ENCODE measurements around the gene GABRB1. TPM values are rescaled to one million over a fixed set of nuclear protein-coding genes. Genes with fewer than 3 reads are reported as not detected.

Gene GABRB1
- polyA plus RNA-seq, 3 donors = not detected

DNA sequence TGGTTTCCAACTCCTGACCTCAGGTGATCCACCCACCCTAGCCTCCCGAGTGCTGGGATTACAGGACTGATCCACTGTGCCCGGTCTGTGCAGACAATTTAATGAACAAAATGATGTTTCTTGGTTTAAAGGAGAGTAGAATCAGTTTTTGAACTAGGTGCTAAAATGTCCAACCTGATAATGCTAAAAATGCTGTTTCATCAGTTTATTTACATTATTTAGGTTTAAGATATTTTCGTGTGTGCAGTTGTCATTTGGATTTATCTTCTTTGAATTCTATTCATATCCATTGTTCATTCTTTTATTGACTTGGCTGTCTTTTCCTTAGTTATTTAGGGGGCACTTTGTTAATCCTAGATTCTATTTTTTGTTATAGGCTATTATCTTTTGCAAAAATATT lies 18.0 kb upstream of the GABRB1 start:
- no peaks in the 10 kb centered on the region for H4K20me1 ChIP-seq (ENCODE audit: insufficient read depth, low read length)
- H3K79me2 ChIP-seq (ENCODE audit: insufficient read depth, low read length) = no peaks in the 10 kb centered on the region
- H3K27me3 ChIP-seq (ENCODE audit: control insufficient read depth in 2 of 2, insufficient read depth in 2 of 2, low read length in 2 of 2) = no peaks in the 10 kb centered on the region
- Mint-ChIP-seq H3K27me3 (ENCODE audit: low read depth in 3 of 3) (peaks cover 0 to 2% (median 0%) of the 10 kb centered on the region in 3 donors), H3K4me3 (no peak overlapping the region), H3K4me1 (peaks cover 11% of the 10 kb centered on the region), H3K27ac (no peak overlapping the region), H3K36me3 (no peaks in the 10 kb centered on the region), H3K9me3 (peaks cover 0 to 4% (median 0%) of the 10 kb centered on the region in 7 donors)
- no peaks in the 10 kb centered on the region for H3K9me3 ChIP-seq (replicated peaks in 1 of 2; ENCODE audit: control insufficient read depth in 1 of 2, insufficient read depth in 1 of 2, low read length in 2 of 2)
- H3K4me2 ChIP-seq (replicated peaks; ENCODE audit: extremely low read depth, low read length, poor library complexity, severe bottlenecking) = no peak overlapping the region
- H3K4me1 ChIP-seq (ENCODE audit: control insufficient read depth in 1 of 2, insufficient read depth in 2 of 2, low read length in 2 of 2) = no peaks in the 10 kb centered on the region
- no CpG with 5 or more reads among the region's 3 CpGs for WGBS (ENCODE audit: insufficient coverage)
- H2AFZ ChIP-seq (ENCODE audit: insufficient read depth, low read depth, low read length, poor library complexity, severe bottlenecking) = no peak overlapping the region
- no peak overlapping the region for H3K4me3 ChIP-seq (replicated peaks in 1 of 3; ENCODE audit: low read depth in 2 of 3, low read length in 3 of 3)
- intact Hi-C loops (cut with micrococcal nuclease) = no loop called here
- H3K27ac ChIP-seq (ENCODE audit: low read depth in 1 of 2, low read length in 2 of 2) = no peak overlapping the region
- TF ChIP-seq, protein P1, sequence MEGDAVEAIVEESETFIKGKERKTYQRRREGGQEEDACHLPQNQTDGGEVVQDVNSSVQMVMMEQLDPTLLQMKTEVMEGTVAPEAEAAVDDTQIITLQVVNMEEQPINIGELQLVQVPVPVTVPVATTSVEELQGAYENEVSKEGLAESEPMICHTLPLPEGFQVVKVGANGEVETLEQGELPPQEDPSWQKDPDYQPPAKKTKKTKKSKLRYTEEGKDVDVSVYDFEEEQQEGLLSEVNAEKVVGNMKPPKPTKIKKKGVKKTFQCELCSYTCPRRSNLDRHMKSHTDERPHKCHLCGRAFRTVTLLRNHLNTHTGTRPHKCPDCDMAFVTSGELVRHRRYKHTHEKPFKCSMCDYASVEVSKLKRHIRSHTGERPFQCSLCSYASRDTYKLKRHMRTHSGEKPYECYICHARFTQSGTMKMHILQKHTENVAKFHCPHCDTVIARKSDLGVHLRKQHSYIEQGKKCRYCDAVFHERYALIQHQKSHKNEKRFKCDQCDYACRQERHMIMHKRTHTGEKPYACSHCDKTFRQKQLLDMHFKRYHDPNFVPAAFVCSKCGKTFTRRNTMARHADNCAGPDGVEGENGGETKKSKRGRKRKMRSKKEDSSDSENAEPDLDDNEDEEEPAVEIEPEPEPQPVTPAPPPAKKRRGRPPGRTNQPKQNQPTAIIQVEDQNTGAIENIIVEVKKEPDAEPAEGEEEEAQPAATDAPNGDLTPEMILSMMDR (IDR thresholded peaks at IDR 0.05) = no peak
- H3K36me3 ChIP-seq (replicated peaks in 1 of 2; ENCODE audit: control insufficient read depth in 1 of 2, insufficient read depth in 2 of 2, low read length in 2 of 2) = no peaks in the 10 kb centered on the region
- DNase-seq = no peak
- no peak overlapping the region for H3K9ac ChIP-seq (ENCODE audit: insufficient read depth, low read length, poor library complexity, severe bottlenecking)

DNA sequence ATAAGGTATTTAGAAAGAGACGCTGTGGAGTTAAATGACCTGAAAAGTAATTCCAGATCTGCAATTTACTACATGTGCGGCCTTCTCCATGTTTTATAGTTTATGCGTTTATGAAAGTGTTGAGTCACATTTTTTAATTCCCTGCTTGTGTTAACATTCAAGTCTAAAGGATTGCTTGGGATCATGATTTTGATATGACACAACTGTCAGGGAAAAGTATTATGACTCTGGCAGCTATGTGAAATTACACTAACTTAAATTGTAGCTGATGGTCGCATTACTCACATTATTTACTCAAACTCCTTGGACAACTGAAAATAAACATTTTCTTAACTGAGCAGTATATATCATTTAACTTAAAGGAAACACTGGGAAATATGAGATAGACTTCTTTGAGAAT lies 14.3 kb upstream of the GABRB1 start:
- Histone ChIP-seq H3K4me2 (replicated peaks; ENCODE audit: extremely low read depth, low read length, poor library complexity, severe bottlenecking) (no peak overlapping the region), H3K9ac (ENCODE audit: insufficient read depth, low read length, poor library complexity, severe bottlenecking) (no peak overlapping the region), H3K4me1 (ENCODE audit: control insufficient read depth in 1 of 2, insufficient read depth in 2 of 2, low read length in 2 of 2) (no peaks in the 10 kb centered on the region), H2AFZ (ENCODE audit: insufficient read depth, low read depth, low read length, poor library complexity, severe bottlenecking) (no peak overlapping the region), H4K20me1 (ENCODE audit: insufficient read depth, low read length) (no peaks in the 10 kb centered on the region), H3K27ac (ENCODE audit: low read depth in 1 of 2, low read length in 2 of 2) (no peak overlapping the region), H3K27me3 (ENCODE audit: control insufficient read depth in 2 of 2, insufficient read depth in 2 of 2, low read length in 2 of 2) (no peaks in the 10 kb centered on the region), H3K9me3 (replicated peaks in 1 of 2; ENCODE audit: control insufficient read depth in 1 of 2, insufficient read depth in 1 of 2, low read length in 2 of 2) (no peaks in the 10 kb centered on the region), H3K79me2 (ENCODE audit: insufficient read depth, low read length) (no peaks in the 10 kb centered on the region), H3K4me3 (replicated peaks in 1 of 3; ENCODE audit: low read depth in 2 of 3, low read length in 3 of 3) (no peak overlapping the region), H3K36me3 (replicated peaks in 1 of 2; ENCODE audit: control insufficient read depth in 1 of 2, insufficient read depth in 2 of 2, low read length in 2 of 2) (no peaks in the 10 kb centered on the region)
- Mint-ChIP-seq H3K9me3 (peaks cover 0 to 4% (median 0%) of the 10 kb centered on the region in 7 donors), H3K36me3 (no peaks in the 10 kb centered on the region), H3K4me1 (no peaks in the 10 kb centered on the region), H3K4me3 (no peak overlapping the region), H3K27ac (no peak overlapping the region), H3K27me3 (ENCODE audit: low read depth in 3 of 3) (peaks cover 0 to 2% (median 2%) of the 10 kb centered on the region in 3 donors)
- no CpG with 5 or more reads among the region's 4 CpGs for WGBS (ENCODE audit: insufficient coverage)
- TF ChIP-seq, protein P1 (IDR thresholded peaks at IDR 0.05) = no peak
- DNase-seq = no peak
- intact Hi-C loops (cut with micrococcal nuclease) = no loop called here
